COR-L47 (cell line): ENCODE results near the gene DUSP21.
"Not testable (repeated sequence)": the region's sequence is repeated elsewhere in the genome, so short reads cannot be mapped to it uniquely, and the experiment has no call there.

Experiments
- DNase-seq: peaks from one replicate; lab custom pipeline; 2025; lab: John Stamatoyannopoulos, UW

DUSP21 gene

GRCh38 chrX:44843753-44844152 lies at the start of gene DUSP21:
Gene DUSP21 (plus strand): TSS chrX:44844021. CDS start chrX:44844133, 112 bp downstream.
- DNase-seq, result no peak

- DNase-seq, result no peak
These were observed 47.8 kb upstream of the DUSP21 start for GRCh38 chrX:44795945-44796450.

GRCh38 chrX:44802613-44803012 lies 41.2 kb upstream of the DUSP21 start:
- DNase-seq, result no peak

- DNase-seq, result no peak
These were observed 28.1 kb upstream of the DUSP21 start for GRCh38 chrX:44815681-44816080.

GRCh38 chrX:44816367-44816766 lies 27.5 kb upstream of the DUSP21 start:
- no peak for DNase-seq

GRCh38 chrX:44817029-44817428 lies 26.8 kb upstream of the DUSP21 start:
- DNase-seq, result no peak

GRCh38 chrX:44822601-44823000 lies 21.2 kb upstream of the DUSP21 start:
- no peak for DNase-seq

- not testable (repeated sequence) for DNase-seq
These were observed 20.6 kb upstream of the DUSP21 start for GRCh38 chrX:44823193-44823592.

- DNase-seq, result no peak
These were observed 15.7 kb upstream of the DUSP21 start for GRCh38 chrX:44828008-44828605.

- no peak for DNase-seq
These were observed 14.0 kb upstream of the DUSP21 start for GRCh38 chrX:44829832-44830231.

GRCh38 chrX:44842550-44843317 lies 1.1 kb upstream of the DUSP21 start:
- no peak for DNase-seq

- DNase-seq, result no peak
These were observed 511 bp upstream of the DUSP21 start for GRCh38 chrX:44843318-44843702.

- no peak for DNase-seq
These were observed 383 bp downstream of the DUSP21 start for GRCh38 chrX:44844204-44844603.

GRCh38 chrX:44850891-44851290 lies 7.1 kb downstream of the DUSP21 start:
- not testable (repeated sequence) for DNase-seq

- DNase-seq, result no peak
These were observed 27.4 kb downstream of the DUSP21 start for GRCh38 chrX:44871114-44871645.

GRCh38 chrX:44871931-44872820 lies 28.4 kb downstream of the DUSP21 start:
- DNase-seq, result no peak

- peak; percentile 89 for DNase-seq
These were observed 29.1 kb downstream of the DUSP21 start, which contains the start of gene KDM6A for GRCh38 chrX:44872821-44873414. Gene KDM6A (plus strand): TSS chrX:44873188. CDS start chrX:44873552, 364 bp downstream.

- DNase-seq, result no peak
These were observed 29.8 kb downstream of the DUSP21 start for GRCh38 chrX:44873415-44874276.

- DNase-seq, result no peak
These were observed 30.8 kb downstream of the DUSP21 start for GRCh38 chrX:44874420-44875184.

GRCh38 chrX:44875185-44875489 lies 31.3 kb downstream of the DUSP21 start:
- DNase-seq, result no peak
